ENCODE results near the gene BTG1. TPM values are rescaled to one million over a fixed set of nuclear protein-coding genes. Genes with fewer than 3 reads are reported as not detected.

Gene BTG1
- total RNA-seq, 4 donors from 2014 or later: 18.3 to 42.7 (median 35.3) TPM

- DNase-seq: no peak
Observed at GRCh38 chr12:92139634-92140150, 6.0 kb downstream of the BTG1 start.

GRCh38 chr12:92138626-92139025 lies 7.0 kb downstream of the BTG1 start:
- intact Hi-C loops (cut with DNase I): no loop called here
- Histone ChIP-seq H3K27ac (peak overlapping the region; percentile 49 to 99 (median 60)), H3K4me1 (peaks cover 13 to 99% (median 31%) of the 10 kb centered on the region in 3 donors), H3K36me3 (peaks cover 0 to 26% (median 2%) of the 10 kb centered on the region in 3 donors), H3K27me3 (no peaks in the 10 kb centered on the region), H3K4me3 (peak overlapping the region; percentile 11 to 98 (median 86)), H3K9me3 (no peaks in the 10 kb centered on the region)
- no peak for DNase-seq
- TF ChIP-seq POLR2A (IDR thresholded peaks at IDR 0.05): no peak
- TF ChIP-seq CTCF (IDR thresholded peaks at IDR 0.05): no peak

More at GRCh38 chr12:92139634-92140150, 6.0 kb downstream of the BTG1 start:
- Histone ChIP-seq H3K9me3 (no peaks in the 10 kb centered on the region), H3K4me1 (peaks cover 5 to 91% (median 21%) of the 10 kb centered on the region in 3 donors), H3K27me3 (no peaks in the 10 kb centered on the region), H3K4me3 (peak overlapping the region; percentile 83 to 100 (median 94)), H3K27ac (peak overlapping the region; percentile 52 to 100 (median 98)), H3K36me3 (peaks cover 0 to 32% (median 2%) of the 10 kb centered on the region in 3 donors)
- WGBS, 2 donors: 4 to 20% methylated on average over 2 of the region's 2 CpGs
- TF ChIP-seq POLR2A (IDR thresholded peaks at IDR 0.05) (no peak), CTCF (IDR thresholded peaks at IDR 0.05) (no peak)
- intact Hi-C loops (cut with DNase I): loop anchor here (5.0 to 10.0 kb wide), 2 partner anchors 327 to 435 kb away; no protein-coding TSS in a partner anchor

GRCh38 chr12:92138144-92138543 lies 7.5 kb downstream of the BTG1 start:
- Histone ChIP-seq H3K27ac (peak overlapping the region; percentile 49 to 99 (median 60)), H3K36me3 (peaks cover 0 to 22% (median 0%) of the 10 kb centered on the region in 3 donors), H3K27me3 (no peaks in the 10 kb centered on the region), H3K4me1 (peaks cover 13 to 99% (median 36%) of the 10 kb centered on the region in 3 donors), H3K9me3 (no peaks in the 10 kb centered on the region), H3K4me3 (peak overlapping the region; percentile 11 to 98 (median 86))
- DNase-seq: no peak
- TF ChIP-seq CTCF (IDR thresholded peaks at IDR 0.05): no peak
- TF ChIP-seq POLR2A (IDR thresholded peaks at IDR 0.05): no peak
- WGBS, 2 donors: 9 to 13% methylated on average over 1 of the region's 1 CpG
- intact Hi-C loops (cut with DNase I): no loop called here

- no peak for TF ChIP-seq CTCF (IDR thresholded peaks at IDR 0.05)
- peak in 1 of 4 donors; percentile 9 for TF ChIP-seq POLR2A (IDR thresholded peaks at IDR 0.05)
- H3K9me3 ChIP-seq: no peaks in the 10 kb centered on the region
- H3K36me3 ChIP-seq: peaks cover 0 to 12% (median 0%) of the 10 kb centered on the region in 3 donors
- H3K27me3 ChIP-seq: no peaks in the 10 kb centered on the region
- no peak for DNase-seq
- H3K4me1 ChIP-seq: peaks cover 13 to 100% (median 46%) of the 10 kb centered on the region in 3 donors
- peak overlapping the region; percentile 11 to 98 (median 86) for H3K4me3 ChIP-seq
- peak overlapping the region; percentile 30 to 99 (median 58) for H3K27ac ChIP-seq
- intact Hi-C loops (cut with DNase I): no loop called here
- WGBS, 2 donors: 34 to 36% methylated on average over 3 of the region's 3 CpGs
Observed at GRCh38 chr12:92136965-92137721, 8.5 kb downstream of the BTG1 start.
